HG03097 (cell line): Measurements from ENCODE around the gene MTRR.
A peak's percentile ranks its signal among the peaks of the same experiment; 100 is the strongest.
"Not testable (repeated sequence)": the region's sequence is repeated elsewhere in the genome, so short reads cannot be mapped to it uniquely, and the experiment has no call there.

ENCODE experiments used
- ATAC-seq: cut with Tn5 transposase; IDR thresholded peaks from one replicate; pipeline ENCODE4 v1.9.1; 2021; ENCODE audit not compliant: unreplicated experiment, low FRiP score

The MTRR gene

GRCh38 chr5:7894439-7894838, 25.5 kb downstream of the MTRR start:
- ATAC-seq = no peak

- peak; percentile 88 for ATAC-seq
These were observed 25.9 kb downstream of the MTRR start for GRCh38 chr5:7894860-7895259.

GRCh38 chr5:7897014-7897600, 28.2 kb downstream of the MTRR start:
- no peak for ATAC-seq

- ATAC-seq = no peak
These were observed 33.3 kb downstream of the MTRR start for GRCh38 chr5:7902201-7902600.

- ATAC-seq = no peak
These were observed 34.0 kb downstream of the MTRR start for GRCh38 chr5:7902666-7903625.

DNA sequence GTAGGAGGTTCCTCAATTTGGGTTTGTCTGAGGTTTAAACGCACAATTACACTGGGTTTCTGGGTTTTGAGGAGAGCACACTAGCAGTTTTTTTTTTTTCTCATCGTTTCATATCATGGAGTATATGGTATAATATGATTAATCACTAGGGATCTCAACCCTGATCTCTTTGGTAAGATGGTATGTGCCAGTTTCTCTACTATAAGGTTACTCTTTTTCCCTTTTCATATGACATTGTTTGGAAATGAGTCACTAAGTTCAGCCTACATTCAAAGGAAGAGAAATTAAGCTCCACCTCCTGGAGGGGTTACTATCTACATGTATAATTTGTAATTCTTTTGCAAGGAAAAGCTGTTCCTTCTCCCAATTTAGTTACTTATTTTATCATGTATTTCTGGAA, 35.2 kb downstream of the MTRR start:
- ATAC-seq = no peak

DNA sequence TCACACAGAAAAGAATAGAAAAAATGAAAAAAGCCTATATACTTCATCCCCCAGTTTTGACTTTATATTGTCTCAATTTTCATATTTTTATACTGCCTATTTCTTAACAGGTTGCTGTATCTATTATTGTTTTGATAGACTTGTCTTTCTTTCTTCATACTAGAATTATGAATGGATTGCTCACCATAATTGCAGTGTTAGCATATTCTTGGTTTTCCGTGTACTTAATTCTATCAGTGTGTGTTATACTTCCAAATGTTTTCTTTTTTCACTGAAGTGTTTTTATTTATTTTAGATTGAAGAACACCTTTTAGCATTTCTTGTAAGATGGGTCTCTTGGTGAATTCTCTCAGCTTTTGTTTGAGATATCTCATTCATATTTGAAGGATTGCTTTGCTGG, 38.7 kb downstream of the MTRR start:
- ATAC-seq = no peak

DNA sequence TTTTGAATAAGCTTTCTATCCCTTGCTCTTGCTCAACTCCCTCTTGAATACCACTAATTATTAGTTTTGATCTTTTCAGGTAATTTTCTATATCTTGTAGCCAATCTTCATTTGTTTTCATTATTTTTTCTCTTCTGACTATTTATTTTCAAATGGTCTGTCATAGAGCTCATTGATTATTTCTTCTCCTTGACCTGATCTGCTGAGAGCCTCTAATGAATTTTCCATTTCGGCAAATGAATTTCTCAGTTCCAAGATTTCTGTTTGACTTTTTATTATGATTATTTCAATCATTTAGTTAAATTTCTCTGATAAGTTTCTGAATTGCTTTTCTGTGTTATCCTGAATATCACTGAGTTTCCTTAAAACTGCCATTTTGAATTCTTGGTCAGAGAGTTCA, 39.4 kb downstream of the MTRR start:
- no peak for ATAC-seq

DNA sequence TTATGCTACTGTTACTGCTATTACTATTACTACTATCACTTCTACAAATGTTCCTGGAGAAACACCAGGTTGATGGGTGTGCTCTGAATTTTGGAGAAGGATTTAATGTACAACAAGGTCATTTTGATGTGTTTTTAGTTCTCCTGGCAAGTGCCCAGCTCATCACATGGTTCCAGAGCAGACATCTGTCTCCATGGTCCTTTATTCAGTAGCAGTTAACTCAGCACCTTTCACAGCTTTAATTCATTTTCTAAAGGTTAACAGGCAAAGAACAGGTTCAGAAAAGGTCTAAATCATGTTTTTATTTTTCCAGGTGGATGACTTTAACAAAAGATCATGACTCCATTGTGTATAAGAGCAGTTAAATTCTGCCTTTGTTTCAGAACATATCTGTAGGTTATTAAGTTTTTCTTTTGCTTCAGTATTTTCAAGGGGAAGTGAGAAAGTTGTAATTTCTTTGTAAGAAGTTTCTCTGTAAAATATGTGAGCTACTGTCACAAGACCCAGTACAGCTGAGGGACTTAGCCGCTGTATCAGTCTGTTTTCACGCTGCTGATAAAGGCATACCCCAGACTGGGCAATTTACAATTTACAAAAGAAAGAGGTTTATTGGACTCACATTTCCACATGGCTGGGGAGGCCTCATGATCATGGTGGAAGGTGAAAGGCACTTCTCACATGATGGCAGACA, 41.9 kb downstream of the MTRR start:
- no peak for ATAC-seq

- not testable (repeated sequence) for ATAC-seq
These were observed 42.5 kb downstream of the MTRR start for GRCh38 chr5:7911429-7911771.

GRCh38 chr5:7916171-7916804, 47.3 kb downstream of the MTRR start:
- ATAC-seq = no peak

DNA sequence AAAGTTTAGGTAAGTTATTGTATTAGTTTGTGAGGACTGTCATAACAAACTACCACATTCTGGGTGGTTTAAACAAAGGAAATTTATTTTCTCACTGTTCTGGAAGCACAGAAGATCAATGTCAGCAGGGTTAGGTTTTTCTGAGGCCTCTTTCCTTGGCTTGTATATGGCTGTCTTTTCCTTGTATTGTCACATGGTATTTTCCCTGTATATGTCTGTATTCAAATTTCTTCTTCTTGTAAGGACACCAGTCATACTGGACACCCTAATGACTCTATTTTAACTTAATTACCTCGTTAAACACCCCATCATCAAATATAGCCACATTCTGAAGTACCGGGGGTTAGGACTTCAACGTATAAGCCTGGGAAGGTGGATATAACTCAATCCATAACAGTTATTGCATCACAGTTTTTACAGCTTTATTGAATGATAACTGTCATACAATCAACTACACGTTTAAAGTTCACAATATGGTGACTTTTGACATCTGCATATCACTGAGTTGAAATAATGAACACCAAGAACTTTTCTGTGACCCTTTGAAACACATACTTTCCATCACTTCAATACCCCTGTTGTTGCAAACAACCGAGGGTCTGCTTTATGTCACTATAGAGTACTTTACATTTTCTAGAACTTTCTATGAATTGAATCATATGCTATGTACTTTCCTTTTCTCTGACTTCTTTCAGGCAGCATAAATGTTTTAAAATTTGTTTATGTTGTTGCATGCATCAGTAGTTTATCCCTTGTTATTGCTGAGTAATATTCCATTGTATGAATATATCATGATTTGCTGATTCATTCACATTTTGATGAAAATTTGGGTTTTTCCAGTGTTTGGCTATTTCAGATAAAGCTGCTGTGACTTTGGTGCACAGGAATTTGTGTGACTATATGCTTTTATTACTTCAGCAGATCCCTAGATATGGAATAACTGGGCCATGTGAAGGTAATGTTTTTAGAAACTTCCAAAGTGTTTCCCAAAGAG, 48.5 kb downstream of the MTRR start:
- no peak for ATAC-seq

DNA sequence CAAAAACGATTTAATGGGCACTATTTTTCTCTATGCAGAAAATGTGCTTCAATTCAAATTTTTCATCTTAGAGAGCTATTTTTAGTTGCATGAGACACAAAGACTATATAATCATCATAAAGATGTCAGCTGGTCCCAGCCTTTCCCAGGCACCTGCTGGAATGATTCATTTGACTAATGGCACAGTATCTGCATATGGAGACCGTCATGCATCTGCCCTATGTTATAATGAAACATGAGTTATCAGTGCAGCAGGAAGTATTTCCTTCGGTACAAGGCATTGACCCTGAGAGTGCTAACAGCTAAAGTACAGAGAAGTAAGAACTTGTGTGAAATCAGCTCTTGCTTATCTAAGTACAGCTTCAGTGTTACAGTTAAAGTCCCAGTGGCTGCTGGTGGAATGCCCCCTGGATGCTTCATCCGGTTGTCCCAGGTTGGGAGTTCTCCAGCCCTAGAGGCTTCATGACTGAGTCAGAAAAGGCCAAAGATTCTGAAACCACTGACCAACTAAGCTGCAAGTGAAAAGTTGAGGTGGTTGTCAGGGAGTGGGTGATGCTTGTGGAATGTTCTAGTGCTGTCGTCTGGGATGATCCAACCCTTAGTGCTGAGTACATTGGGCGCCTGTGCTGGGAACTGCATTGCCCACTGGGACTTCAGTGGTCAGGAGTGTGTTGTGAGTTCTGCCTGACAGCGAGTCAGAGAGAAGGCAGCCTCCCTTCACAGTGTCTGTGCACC, 57.2 kb downstream of the MTRR start:
- ATAC-seq = no peak

DNA sequence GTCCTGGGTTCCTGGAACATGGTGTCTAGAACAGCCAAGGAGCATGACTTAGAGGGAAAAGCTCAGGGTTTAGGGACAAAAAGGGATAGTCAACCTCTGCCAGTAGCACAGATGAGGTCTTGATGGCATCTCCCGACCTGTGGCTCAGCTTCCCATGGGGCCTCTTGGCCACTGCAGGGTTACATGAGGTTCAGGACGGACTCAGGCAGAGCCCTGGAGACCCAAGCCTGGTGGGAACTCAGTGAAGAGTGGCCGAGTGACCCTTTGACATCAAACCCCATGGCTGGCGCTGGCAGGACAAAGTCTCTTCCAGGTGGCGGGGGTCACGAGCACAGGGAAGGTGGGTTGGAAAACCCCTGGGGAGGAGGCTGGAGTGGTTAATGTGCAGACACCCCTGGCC, 57.8 kb downstream of the MTRR start:
- no peak for ATAC-seq

- no peak for ATAC-seq
These were observed 58.8 kb downstream of the MTRR start for GRCh38 chr5:7927466-7928375.

- no peak for ATAC-seq
These were observed 61.1 kb downstream of the MTRR start for GRCh38 chr5:7930011-7930410.

- ATAC-seq = no peak
These were observed 72.7 kb downstream of the MTRR start for GRCh38 chr5:7941692-7942091.

GRCh38 chr5:7947301-7947700, 78.4 kb downstream of the MTRR start:
- no peak for ATAC-seq
